ENCODE measurements around the gene PQBP1.

PQBP1 gene

DNA sequence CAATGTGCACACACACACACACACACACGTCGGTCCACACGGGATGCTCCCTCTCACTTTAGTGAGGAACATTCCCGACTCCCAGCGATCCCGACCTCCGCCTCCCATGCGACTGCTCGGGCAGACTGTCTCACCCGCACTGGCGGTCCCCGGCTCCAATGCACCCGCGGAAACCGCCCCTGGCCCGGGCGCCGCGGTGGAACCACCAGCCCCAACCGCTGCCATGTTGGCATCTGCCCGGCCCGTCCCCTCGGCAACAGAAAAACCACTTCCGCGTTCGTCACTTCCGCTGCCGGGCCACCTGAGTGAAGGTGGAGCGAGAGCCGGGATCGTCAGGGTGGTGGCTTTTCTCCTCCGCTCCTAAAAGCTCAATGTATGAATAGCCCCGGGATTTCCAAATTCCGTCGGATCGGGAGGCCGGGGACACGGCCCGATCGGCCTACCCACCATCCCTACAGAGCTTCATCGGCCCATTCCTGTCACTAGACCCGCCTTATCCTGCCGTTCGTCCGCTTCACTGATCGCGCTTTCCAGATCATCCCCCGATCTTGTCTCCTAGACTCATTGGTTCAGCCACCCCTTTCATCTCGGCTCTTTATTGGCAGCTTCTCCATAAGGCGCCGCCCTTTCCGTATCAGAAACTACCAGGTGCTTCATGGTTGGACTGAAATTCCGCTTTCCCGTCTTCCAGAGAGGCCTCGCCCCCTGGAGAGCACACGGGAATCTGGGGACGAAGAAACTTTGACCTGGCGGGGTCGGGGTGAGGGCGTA, 13.9 kb downstream of the PQBP1 start, which contains the start of gene SLC35A2:
Gene SLC35A2, minus strand, starts transcription at position 235 of the 771 bp plus-strand sequence. Its CDS starts 10 bp downstream, at position 225.
- peak within 1 kb of the TSS; percentile 78 for H3K4me3 ChIP-seq (ENCODE audit: low read depth, low read length)
- TF ChIP-seq, protein P1, sequence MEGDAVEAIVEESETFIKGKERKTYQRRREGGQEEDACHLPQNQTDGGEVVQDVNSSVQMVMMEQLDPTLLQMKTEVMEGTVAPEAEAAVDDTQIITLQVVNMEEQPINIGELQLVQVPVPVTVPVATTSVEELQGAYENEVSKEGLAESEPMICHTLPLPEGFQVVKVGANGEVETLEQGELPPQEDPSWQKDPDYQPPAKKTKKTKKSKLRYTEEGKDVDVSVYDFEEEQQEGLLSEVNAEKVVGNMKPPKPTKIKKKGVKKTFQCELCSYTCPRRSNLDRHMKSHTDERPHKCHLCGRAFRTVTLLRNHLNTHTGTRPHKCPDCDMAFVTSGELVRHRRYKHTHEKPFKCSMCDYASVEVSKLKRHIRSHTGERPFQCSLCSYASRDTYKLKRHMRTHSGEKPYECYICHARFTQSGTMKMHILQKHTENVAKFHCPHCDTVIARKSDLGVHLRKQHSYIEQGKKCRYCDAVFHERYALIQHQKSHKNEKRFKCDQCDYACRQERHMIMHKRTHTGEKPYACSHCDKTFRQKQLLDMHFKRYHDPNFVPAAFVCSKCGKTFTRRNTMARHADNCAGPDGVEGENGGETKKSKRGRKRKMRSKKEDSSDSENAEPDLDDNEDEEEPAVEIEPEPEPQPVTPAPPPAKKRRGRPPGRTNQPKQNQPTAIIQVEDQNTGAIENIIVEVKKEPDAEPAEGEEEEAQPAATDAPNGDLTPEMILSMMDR (IDR thresholded peaks at IDR 0.05; ENCODE audit: low read depth, low read length), result no peak

DNA sequence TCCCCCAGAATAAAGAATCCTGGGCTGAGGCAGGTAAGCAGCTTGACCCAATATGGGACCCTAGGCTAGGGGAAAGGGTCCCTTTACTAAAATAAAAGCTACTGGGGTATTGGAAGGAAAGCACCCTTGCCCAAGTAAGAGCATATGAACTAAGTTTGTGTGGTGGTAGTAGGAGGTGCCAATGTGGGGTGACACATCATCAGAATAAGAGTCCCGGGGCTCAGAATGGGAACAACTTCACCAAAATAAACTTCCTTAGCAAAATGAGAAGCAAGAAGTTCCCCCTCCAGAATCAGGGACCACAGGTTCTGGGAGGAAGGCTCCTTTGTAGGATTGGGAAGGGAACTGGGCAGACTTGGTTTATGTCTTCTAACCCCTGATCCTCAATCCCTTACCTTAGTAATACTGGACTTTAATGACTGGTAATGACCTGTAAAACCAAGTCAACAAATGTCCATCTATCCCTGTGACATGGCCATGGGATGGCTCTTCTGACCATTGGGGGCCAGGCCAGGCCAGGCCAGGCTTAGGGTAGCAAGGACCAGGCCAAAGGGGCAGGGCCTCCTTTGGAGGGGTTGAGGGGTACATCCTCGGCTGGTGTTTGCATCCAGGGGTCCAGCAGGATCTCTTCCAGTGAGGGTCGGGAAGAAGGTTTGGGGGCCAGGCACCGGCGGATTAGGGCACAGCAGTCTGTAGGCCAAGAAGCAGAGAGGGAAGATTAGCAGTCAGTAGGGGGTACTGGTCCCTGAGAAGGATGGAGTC, 16.1 kb downstream of the PQBP1 start:
- H3K4me3 ChIP-seq (ENCODE audit: low read depth, low read length), result no peak overlapping the region
- TF ChIP-seq, protein P1 (IDR thresholded peaks at IDR 0.05; ENCODE audit: low read depth, low read length), result no peak

- H3K4me3 ChIP-seq (ENCODE audit: low read depth, low read length), result no peak overlapping the region
Observed at GRCh38 chrX:48914593-48915493, 17.1 kb downstream of the PQBP1 start.

GRCh38 chrX:48917139-48918001, 19.6 kb downstream of the PQBP1 start:
- H3K4me3 ChIP-seq (ENCODE audit: low read depth, low read length), result no peak overlapping the region; the same call in 1 of the 2 replicates
- TF ChIP-seq, protein P1 (IDR thresholded peaks at IDR 0.05; ENCODE audit: low read depth, low read length), result peak; percentile 77

More at GRCh38 chrX:48914593-48915493, 17.1 kb downstream of the PQBP1 start:
- TF ChIP-seq, protein P1 (IDR thresholded peaks at IDR 0.05; ENCODE audit: low read depth, low read length), result no peak

GRCh38 chrX:48918301-48918642, 20.5 kb downstream of the PQBP1 start:
- TF ChIP-seq, protein P1 (IDR thresholded peaks at IDR 0.05; ENCODE audit: low read depth, low read length), result no peak
- peak overlapping the region; percentile 63 for H3K4me3 ChIP-seq (ENCODE audit: low read depth, low read length)

DNA sequence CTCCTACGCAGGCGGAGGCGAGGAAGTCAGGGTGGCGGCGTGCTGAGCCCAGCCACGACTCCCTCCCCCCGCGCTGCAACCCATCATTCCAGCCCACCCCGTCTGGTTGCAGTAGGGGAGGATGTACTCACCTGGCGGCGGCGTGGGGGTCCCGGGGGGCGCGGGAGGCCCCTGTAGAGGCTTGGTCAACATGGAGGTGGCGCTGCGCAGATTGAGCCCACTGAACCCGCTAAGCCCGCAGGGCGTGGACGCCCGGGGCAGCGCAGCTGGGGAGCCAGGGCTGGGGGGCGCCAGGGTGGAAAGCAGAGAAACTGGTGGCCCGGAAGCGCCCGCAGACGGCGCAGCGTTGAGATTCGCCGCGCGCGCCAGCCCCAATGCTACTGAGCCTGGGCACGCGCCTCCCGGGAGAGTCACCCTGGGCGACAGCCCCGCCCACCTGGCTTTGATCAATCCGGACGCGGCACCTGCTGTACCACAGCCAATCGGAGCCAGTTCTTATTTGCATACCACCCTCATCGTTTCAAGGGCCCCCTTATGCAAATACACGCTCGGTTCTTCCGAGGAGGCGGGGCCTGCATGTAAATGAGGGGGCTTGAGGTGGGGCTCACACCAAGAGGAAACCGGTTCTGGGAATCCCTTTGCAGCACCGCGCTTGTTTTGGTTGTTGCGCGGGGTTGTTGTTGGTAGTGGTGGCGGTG, 21.1 kb downstream of the PQBP1 start, which contains the start of gene PIM2:
Gene PIM2, minus strand, starts transcription at position 382 of the 698 bp plus-strand sequence. Its CDS starts 190 bp downstream, at position 192.
- TF ChIP-seq, protein P1 (IDR thresholded peaks at IDR 0.05; ENCODE audit: low read depth, low read length), result no peak
- peak within 1 kb of the TSS; percentile 63 for H3K4me3 ChIP-seq (ENCODE audit: low read depth, low read length)
